Vagina (tissue), 2 donors: ENCODE results near the gene STS. TPM values are rescaled to one million over a fixed set of nuclear protein-coding genes. Genes with fewer than 3 reads are reported as not detected.

Experiments used
- DNase-seq, 2 donors: peaks; one replicate each; pipeline ENCODE4 v3.0.0-alpha.2; 2017; ENCODE audit errors: extremely low spot score in 2 of 2
- H3K27ac ChIP-seq: fragments of 200-600 bp; sonication (generic); one replicate; pipeline ENCODE4 v1.5.1; 2019
- H3K27me3 ChIP-seq: fragments of 200-600 bp; sonication (generic); one replicate; pipeline ENCODE4 v1.5.1; 2019
- H3K36me3 ChIP-seq, 2 donors: fragments of 200-600 bp; sonication (generic); one replicate each; pipeline ENCODE4 v1.5.1; 2017 to 2019
- H3K4me1 ChIP-seq: fragments of 200-600 bp; sonication (generic); one replicate; pipeline ENCODE4 v1.5.1; 2019
- H3K4me3 ChIP-seq, 2 donors: fragments of 200-600 bp; sonication (generic); 1 replicate in 1 of 2; 2 replicates in 1 of 2; pipeline ENCODE4 v1.5.1; 2016 to 2019
- H3K9me3 ChIP-seq: fragments of 200-600 bp; sonication (generic); one replicate; pipeline ENCODE4 v1.5.1; 2019
- CTCF ChIP-seq, 3 experiments: fragments of 450-650 bp in 2 of 3; fragments of 200-600 bp in 1 of 3; sonication (generic) in 1 of 3; IDR thresholded peaks; one replicate each; pipeline ENCODE4 v1.5.1; 2017 to 2019; ENCODE audit warnings: antibody characterized with exemption in 3 of 3, mild to moderate bottlenecking in 2 of 3, moderate library complexity in 2 of 3
- POLR2A ChIP-seq, 2 donors: fragments of 450-650 bp; IDR thresholded peaks; one replicate each; pipeline ENCODE4 v1.6.1; 2017; ENCODE audit warnings: antibody characterized with exemption in 2 of 2, mild to moderate bottlenecking in 2 of 2, moderate library complexity in 2 of 2
- POLR2AphosphoS5 ChIP-seq, 2 donors: sonication (generic); formaldehyde crosslinking; IDR thresholded peaks; one replicate each; pipeline ENCODE4 v1.9.0; 2017; ENCODE audit warnings: antibody characterized with exemption in 2 of 2, mild to moderate bottlenecking in 2 of 2, low read depth in 1 of 2; ENCODE audit not compliant: insufficient read depth in 1 of 2
- intact Hi-C: fragments of 100-400 bp; cut with DNase I; formaldehyde crosslinking; loops from one replicate; pipeline ENCODE4 v1.15.1; 2023
- total RNA-seq: library from RNA; depleted of rRNA; stranded (reverse); fragments of >200 nt; gene quantifications from one replicate; pipeline ENCODE4 v1.2.3, GENCODE V29; 2016

The STS gene
- total RNA-seq, 1 donor from 2014 or later, result 6.4 TPM

GRCh38 chrX:7153231-7153630, 5.7 kb downstream of the STS start:
- H3K36me3 ChIP-seq, result no peaks in the 10 kb centered on the region
- H3K27ac ChIP-seq, result no peak overlapping the region
- no peak for DNase-seq
- H3K4me1 ChIP-seq, result no peaks in the 10 kb centered on the region
- intact Hi-C loops, result no loop called here
- no peak for TF ChIP-seq CTCF (IDR thresholded peaks at IDR 0.05)
- no peak for TF ChIP-seq POLR2A (IDR thresholded peaks at IDR 0.05)
- no peak for TF ChIP-seq POLR2AphosphoS5 (IDR thresholded peaks at IDR 0.05; ENCODE audit: insufficient read depth in 1 of 2, low read depth in 1 of 2)
- H3K4me3 ChIP-seq, result no peak overlapping the region
- no peaks in the 10 kb centered on the region for H3K9me3 ChIP-seq
- no peaks in the 10 kb centered on the region for H3K27me3 ChIP-seq

- no peaks in the 10 kb centered on the region for H3K27me3 ChIP-seq
- no peak overlapping the region for H3K4me3 ChIP-seq
- DNase-seq, result no peak
- H3K4me1 ChIP-seq, result no peaks in the 10 kb centered on the region
- H3K27ac ChIP-seq, result no peak overlapping the region
- no peak for TF ChIP-seq POLR2A (IDR thresholded peaks at IDR 0.05)
- TF ChIP-seq CTCF (IDR thresholded peaks at IDR 0.05), result no peak
- TF ChIP-seq POLR2AphosphoS5 (IDR thresholded peaks at IDR 0.05; ENCODE audit: insufficient read depth in 1 of 2, low read depth in 1 of 2), result no peak
- intact Hi-C loops, result no loop called here
- H3K9me3 ChIP-seq, result no peaks in the 10 kb centered on the region
- H3K36me3 ChIP-seq, result no peaks in the 10 kb centered on the region
These were observed 6.6 kb downstream of the STS start for GRCh38 chrX:7154041-7154597.

GRCh38 chrX:7155163-7155562, 7.7 kb downstream of the STS start:
- intact Hi-C loops, result no loop called here
- no peak for DNase-seq
- TF ChIP-seq POLR2AphosphoS5 (IDR thresholded peaks at IDR 0.05; ENCODE audit: insufficient read depth in 1 of 2, low read depth in 1 of 2), result no peak
- no peak for TF ChIP-seq POLR2A (IDR thresholded peaks at IDR 0.05)
- TF ChIP-seq CTCF (IDR thresholded peaks at IDR 0.05), result no peak

GRCh38 chrX:7156879-7157278, 9.4 kb downstream of the STS start:
- DNase-seq, result no peak
- H3K4me1 ChIP-seq, result no peaks in the 10 kb centered on the region
- no peaks in the 10 kb centered on the region for H3K9me3 ChIP-seq
- intact Hi-C loops, result no loop called here
- no peaks in the 10 kb centered on the region for H3K36me3 ChIP-seq
- H3K27me3 ChIP-seq, result no peaks in the 10 kb centered on the region
- H3K4me3 ChIP-seq, result no peak overlapping the region
- no peak for TF ChIP-seq CTCF (IDR thresholded peaks at IDR 0.05)
- TF ChIP-seq POLR2AphosphoS5 (IDR thresholded peaks at IDR 0.05; ENCODE audit: insufficient read depth in 1 of 2, low read depth in 1 of 2), result no peak
- TF ChIP-seq POLR2A (IDR thresholded peaks at IDR 0.05), result no peak
- H3K27ac ChIP-seq, result no peak overlapping the region

More at GRCh38 chrX:7155163-7155562, 7.7 kb downstream of the STS start:
- Histone ChIP-seq H3K9me3 (no peaks in the 10 kb centered on the region), H3K4me1 (no peaks in the 10 kb centered on the region), H3K4me3 (no peak overlapping the region), H3K27me3 (no peaks in the 10 kb centered on the region), H3K27ac (no peak overlapping the region), H3K36me3 (no peaks in the 10 kb centered on the region)

- H3K4me3 ChIP-seq, result no peak overlapping the region
- no peak overlapping the region for H3K27ac ChIP-seq
- H3K27me3 ChIP-seq, result no peaks in the 10 kb centered on the region
- no peak for TF ChIP-seq POLR2AphosphoS5 (IDR thresholded peaks at IDR 0.05; ENCODE audit: insufficient read depth in 1 of 2, low read depth in 1 of 2)
- H3K9me3 ChIP-seq, result no peaks in the 10 kb centered on the region
- no peaks in the 10 kb centered on the region for H3K36me3 ChIP-seq
- intact Hi-C loops, result no loop called here
- DNase-seq, result no peak
- H3K4me1 ChIP-seq, result no peaks in the 10 kb centered on the region
These were observed 11.0 kb downstream of the STS start for GRCh38 chrX:7158468-7158990.
